K562 (cell line): Measurements from ENCODE around the gene TSC22D3. TPM values are rescaled to one million over a fixed set of nuclear protein-coding genes. Genes with fewer than 3 reads are reported as not detected.

Source experiments
- ATAC-seq: fragments of 200-7000 bp; cut with Tn5 transposase; 3 replicates; pipeline ENCODE4 v1.9.1; 2020; ENCODE audit warnings: moderate library complexity
- BruUV-seq: library from RNA; stranded (reverse); fragments of 400-500 nt; replicated peaks from 2 replicates; lab custom pipeline; 2021; lab: Mats Ljungman, UMichigan
- CTCF ChIA-PET: fragments of 300-600 bp; formaldehyde crosslinking; extraction: SDS; loops from one replicate; lab custom pipeline; 2021; ENCODE audit warnings: low intra/inter-chr PET ratio; lab: Yijun Ruan, JAX
- POLR2A ChIA-PET: fragments of 300-600, 350-650 bp; sonication (Branson Sonifier 250); formaldehyde crosslinking; extraction: SDS; loops from one replicate; lab custom pipeline; 2021; ENCODE audit warnings: antibody characterized with exemption, inconsistent platforms; lab: Yijun Ruan, JAX
- DNase-seq, 4 experiments: peaks; one replicate each; pipeline versions ENCODE4 v3.0.0 to v3.0.0-alpha.2; 2011 to 2018; ENCODE audit warnings: low spot score in 3 of 4, mixed read lengths in 3 of 4; ENCODE audit errors: extremely low read depth in 1 of 4
- FAIRE-seq: peaks from 2 replicates; lab custom pipeline; 2011; peaks lifted over from hg19 to GRCh38; lab: Jason Lieb, UNC
- H2AFZ ChIP-seq: 2 replicates; pipeline ENCODE4 v1.6.0; 2011; ENCODE audit warnings: low read depth, low read length, control low read depth, inconsistent platforms
- H3K27ac ChIP-seq: fragments of 200-600 bp; 3 replicates; pipeline ENCODE4 v1.8.0; 2011; ENCODE audit warnings: low read depth, mild to moderate bottlenecking, control low read depth, inconsistent platforms, low read length, moderate library complexity, mixed read lengths; ENCODE audit errors: extremely low read depth
- H3K27me3 ChIP-seq, 2 experiments: fragments of 300-600 bp in 1 of 2; 2 replicates in 1 of 2; 3 replicates in 1 of 2; pipeline versions ENCODE4 v1.6.0 to v1.8.0; 2011; ENCODE audit warnings: inconsistent platforms in 2 of 2, low read length in 2 of 2, mild to moderate bottlenecking in 1 of 2, mixed read lengths in 1 of 2, moderate library complexity in 1 of 2; ENCODE audit not compliant: control insufficient read depth in 2 of 2, insufficient read depth in 2 of 2
- H3K36me3 ChIP-seq: fragments of 300-600 bp; 3 replicates; pipeline ENCODE4 v1.8.0; 2011; ENCODE audit warnings: mild to moderate bottlenecking, low read length, inconsistent platforms; ENCODE audit not compliant: control insufficient read depth, insufficient read depth
- H3K4me1 ChIP-seq, 2 experiments: fragments of 200-600 bp in 1 of 2; replicated peaks in 1 of 2; 2 replicates in 1 of 2; 3 replicates in 1 of 2; pipeline versions ENCODE4 v1.5.1 to v1.8.0; 2011; ENCODE audit warnings: inconsistent platforms in 2 of 2, low read length in 2 of 2, mild to moderate bottlenecking in 1 of 2, mixed read lengths in 1 of 2, moderate library complexity in 1 of 2; ENCODE audit not compliant: control insufficient read depth in 2 of 2, insufficient read depth in 2 of 2
- H3K4me2 ChIP-seq: 2 replicates; pipeline ENCODE4 v1.6.1; 2011; ENCODE audit warnings: low read length, control low read depth, inconsistent platforms, mixed read lengths; ENCODE audit not compliant: insufficient read depth
- H3K4me3 ChIP-seq: fragments of 200-600 bp; sonication (generic), shearing (Covaris generic); 2 replicates; pipeline ENCODE4 v1.5.1; 2016; ENCODE audit warnings: control low read depth, inconsistent platforms
- H3K79me2 ChIP-seq: fragments of 200-600 bp; 3 replicates; pipeline ENCODE4 v1.8.0; 2011; ENCODE audit warnings: low read length, inconsistent platforms; ENCODE audit not compliant: control insufficient read depth, insufficient read depth
- H3K9ac ChIP-seq, 2 experiments: 2 replicates each; pipeline versions ENCODE4 v1.6.0 to v1.6.1; 2011; ENCODE audit warnings: low read depth in 2 of 2, low read length in 2 of 2, control low read depth in 1 of 2, inconsistent platforms in 1 of 2, mild to moderate bottlenecking in 1 of 2, mixed read lengths in 1 of 2; ENCODE audit not compliant: insufficient read depth in 1 of 2
- H3K9me1 ChIP-seq: one replicate; pipeline ENCODE4 v1.6.0; 2011; ENCODE audit warnings: inconsistent platforms, mild to moderate bottlenecking, low read length, moderate library complexity; ENCODE audit not compliant: control insufficient read depth, insufficient read depth
- H3K9me3 ChIP-seq: replicated peaks from 2 replicates; pipeline ENCODE4 v1.5.1; 2011; ENCODE audit warnings: low read depth, low read length, inconsistent platforms; ENCODE audit not compliant: control insufficient read depth, insufficient read depth
- H4K20me1 ChIP-seq: replicated peaks from 2 replicates; pipeline ENCODE4 v1.6.1; 2011; ENCODE audit warnings: low read length, inconsistent platforms, mixed read lengths; ENCODE audit not compliant: control insufficient read depth, insufficient read depth
- CHD2 ChIP-seq: IDR thresholded peaks from 2 replicates; pipeline ENCODE4 v1.6.1; 2011; ENCODE audit warnings: low read depth, low read length
- CHD4 ChIP-seq: fragments of 200-600 bp; sonication (generic); IDR thresholded peaks from 3 replicates; pipeline ENCODE4 v1.6.1; 2012; ENCODE audit warnings: low read depth, mild to moderate bottlenecking, mixed read lengths, low read length, inconsistent platforms; ENCODE audit not compliant: insufficient read depth, insufficient replicate concordance, poor library complexity, severe bottlenecking
- DEAF1 ChIP-seq: fragments of 450-650 bp; formaldehyde crosslinking; IDR thresholded peaks from 2 replicates; pipeline ENCODE4 v1.4.0; 2020; ENCODE audit warnings: mild to moderate bottlenecking, moderate library complexity
- ELF4 ChIP-seq: fragments of 450-650 bp; formaldehyde crosslinking; IDR thresholded peaks from 2 replicates; pipeline ENCODE4 v1.4.0; 2022; ENCODE audit warnings: missing genetic modification characterization
- HDAC8 ChIP-seq: fragments of 450-650 bp; IDR thresholded peaks from 2 replicates; pipeline ENCODE4 v1.6.1; 2016; ENCODE audit warnings: mild to moderate bottlenecking, missing genetic modification characterization, moderate library complexity, missing compliant biosample characterization
- NFXL1 ChIP-seq: fragments of 450-650 bp; formaldehyde crosslinking; IDR thresholded peaks from 2 replicates; pipeline ENCODE4 v1.4.0; 2021; ENCODE audit warnings: mild to moderate bottlenecking
- PHF8 ChIP-seq: fragments of 200-600 bp; sonication (generic); IDR thresholded peaks from 2 replicates; pipeline ENCODE4 v1.6.1; 2012; ENCODE audit warnings: mixed run types, mild to moderate bottlenecking, inconsistent platforms, low read length, moderate library complexity, borderline replicate concordance
- POLR2G ChIP-seq: fragments of 200-400 bp; formaldehyde crosslinking; IDR thresholded peaks from 2 replicates; pipeline ENCODE4 v1.6.1; 2017; ENCODE audit warnings: low read depth, mild to moderate bottlenecking, antibody characterized with exemption, low read length, moderate library complexity
- SREBF1 ChIP-seq: fragments of 150-350 bp; IDR thresholded peaks from 2 replicates; pipeline ENCODE4 v1.6.1; 2014; ENCODE audit warnings: antibody characterized with exemption, low read depth, low read length, borderline replicate concordance
- SRF ChIP-seq, 2 experiments: fragments of 250-450, 450-650 bp in 1 of 2; sonication (Bioruptor Pico) in 1 of 2; sonication (generic) in 1 of 2; formaldehyde crosslinking; IDR thresholded peaks; 2 replicates each; pipeline versions ENCODE4 v1.5.0 to v1.5.1; 2020 to 2022; ENCODE audit warnings: mild to moderate bottlenecking in 1 of 2, missing genetic modification reagents in 1 of 2
- TAF9B ChIP-seq: fragments of 450-650 bp; IDR thresholded peaks from 2 replicates; pipeline ENCODE4 v1.6.1; 2018; ENCODE audit warnings: mild to moderate bottlenecking; ENCODE audit not compliant: partially characterized antibody
- ZBED1 ChIP-seq: IDR thresholded peaks from 2 replicates; pipeline ENCODE4 v1.6.1; 2014
- ZKSCAN1 ChIP-seq: fragments of 150-350 bp; IDR thresholded peaks from 2 replicates; pipeline ENCODE4 v1.6.1; 2016; ENCODE audit warnings: low read depth, low read length
- ZNF224 ChIP-seq: sonication (generic); formaldehyde crosslinking; IDR thresholded peaks from 2 replicates; pipeline ENCODE4 v1.8.0; 2022; ENCODE audit warnings: mild to moderate bottlenecking, missing genetic modification reagents
- WGBS: fragments of 100-300 bp; shearing (Covaris generic); methylation state at CpG from one replicate; pipeline ENCODE4 v1.1.6; 2016; ENCODE audit warnings: low coverage, mixed read lengths; ENCODE audit not compliant: insufficient coverage; ENCODE audit errors: missing lambda C conversion rate; 5-methylcytosine and 5-hydroxymethylcytosine counted together
- in situ Hi-C: fragments of 300-500 bp; cut with MboI; formaldehyde crosslinking; loops from 4 replicates; pipeline ENCODE4 v1.15.0; 2018; ENCODE audit warnings: inconsistent platforms, mixed read lengths
- intact Hi-C: fragments of 100-400 bp; cut with micrococcal nuclease; formaldehyde crosslinking; loops from 2 replicates; pipeline ENCODE4 v1.14.2; 2022
- polyA plus RNA-seq, 8 experiments: library from polyadenylated mRNA; depleted of rRNA in 4 of 8; stranded (reverse) in 5 of 8; unstranded in 3 of 8; fragments of >200 nt; fragmentation: Nextera tagmentation in 2 of 8; fragmentation: Illumina TruSeq in 1 of 8; extraction: Ambion mirVana in 2 of 8; extraction: Trizol in 1 of 8; gene quantifications; 2 replicates each; pipeline versions ENCODE4 v1.2.1 to v1.2.3, GENCODE V29; 2011 to 2014; ENCODE audit warnings: inconsistent platforms in 1 of 8, missing spikeins in 1 of 8
- total RNA-seq, 7 experiments: library from RNA; depleted of rRNA in 6 of 7; stranded (reverse); fragments of >200 nt in 6 of 7; fragmentation: Illumina TruSeq in 2 of 7; extraction: Trizol in 2 of 7; gene quantifications; 2 replicates each; pipeline versions ENCODE4 v1.2.1 to v1.2.3, GENCODE V29; 2011 to 2021; ENCODE audit warnings: low replicate concordance in 1 of 7

Gene TSC22D3
- total and polyA plus RNA-seq, 9 of the 15 experiments (the other 6 are each of a cell fraction or from before 2014, with no cell fraction given): 0.48 to 3.0 (median 0.87) TPM

- in situ Hi-C loops: no loop called here
- Histone ChIP-seq H3K27ac (no peak overlapping the region), H3K9me3 (no peaks in the 10 kb centered on the region), H3K9ac (no peak overlapping the region), H3K36me3 (no peaks in the 10 kb centered on the region), H3K4me2 (no peak overlapping the region), H3K4me1 (no peaks in the 10 kb centered on the region), H2AFZ (no peak overlapping the region), H4K20me1 (no peaks in the 10 kb centered on the region), H3K4me3 (no peak overlapping the region), H3K79me2 (no peaks in the 10 kb centered on the region), H3K27me3 (0 out of 5 replicates have a peak, but pooled peaks cover 2 to 12% of the 10 kb centered on the region in 2 experiments), H3K9me1 (no peaks in the 10 kb centered on the region)
- ChIA-PET POLR2A (interaction anchor here (0.6 kb wide), 1 partner anchor 654 kb away, joined by 3 read pairs; no protein-coding TSS in a partner anchor), CTCF (no interaction called here)
- intact Hi-C loops: no loop called here
- DNase-seq (no peak), FAIRE-seq (no peak), ATAC-seq (no peak)
- WGBS: 8% methylated on average over 3 of the region's 3 CpGs
- TF ChIP-seq ZBED1 (no peak), SRF (CRISPR knock-in tag; IDR thresholded peaks at IDR 0.05) (no peak), HDAC8 (tag) (no peak)
- BruUV-seq: no TSS peak
Measured at GRCh38 chrX:107768051-107768450, 7.5 kb downstream of the TSC22D3 start.

- H3K27ac ChIP-seq: no peak overlapping the region
- H3K9me3 ChIP-seq: no peaks in the 10 kb centered on the region
- no peak overlapping the region for H3K9ac ChIP-seq
- ATAC-seq (no peak), DNase-seq (no peak), FAIRE-seq (no peak)
- in situ Hi-C loops (no loop called here), intact Hi-C loops (no loop called here)
- no peaks in the 10 kb centered on the region for H3K79me2 ChIP-seq
- ChIA-PET POLR2A (interaction anchor here (0.8 kb wide), 1 partner anchor 9 kb away, joined by 4 read pairs; the partner anchor contains the start of gene TSC22D3), CTCF (no interaction called here)
- WGBS: 16% methylated on average over 6 of the region's 8 CpGs
- no peak overlapping the region for H3K4me2 ChIP-seq
- no peak overlapping the region for H2AFZ ChIP-seq
- no peaks in the 10 kb centered on the region for H4K20me1 ChIP-seq
- no peaks in the 10 kb centered on the region for H3K4me1 ChIP-seq
- no TSS peak for BruUV-seq
- no peak for TF ChIP-seq PHF8
- TF ChIP-seq DEAF1 (CRISPR knock-in tag): no peak
- TF ChIP-seq NFXL1 (CRISPR knock-in tag): no peak
- TF ChIP-seq ELF4 (CRISPR knock-in tag): no peak
- no peak for TF ChIP-seq POLR2G
- no peak for TF ChIP-seq ZNF224 (CRISPR knock-in tag)
- TF ChIP-seq CHD2: no peak
- TF ChIP-seq SREBF1: no peak
- no peak for TF ChIP-seq CHD4
- no peak for TF ChIP-seq ZKSCAN1
- no peak for TF ChIP-seq TAF9B
- 0 out of 5 replicates have a peak, but pooled peaks cover 2 to 12% of the 10 kb centered on the region in 2 experiments for H3K27me3 ChIP-seq
- no peak overlapping the region for H3K4me3 ChIP-seq
- no peaks in the 10 kb centered on the region for H3K36me3 ChIP-seq
- H3K9me1 ChIP-seq: no peaks in the 10 kb centered on the region
Measured at GRCh38 chrX:107766470-107767150, 9.0 kb downstream of the TSC22D3 start.
